ENCODE data around the gene ATP8A1.
"Not testable (repeated sequence)": the region's sequence is repeated elsewhere in the genome, so short reads cannot be mapped to it uniquely, and the experiment has no call there.

ATP8A1 gene

GRCh38 chr4:42483426-42484379 lies 173.2 kb downstream of the ATP8A1 start:
- Mint-ChIP-seq H3K36me3 (peaks cover 19 to 29% of the 10 kb centered on the region in 2 donors), H3K4me3 (no peak overlapping the region)
- ATAC-seq (replicated peaks): no peak

DNA sequence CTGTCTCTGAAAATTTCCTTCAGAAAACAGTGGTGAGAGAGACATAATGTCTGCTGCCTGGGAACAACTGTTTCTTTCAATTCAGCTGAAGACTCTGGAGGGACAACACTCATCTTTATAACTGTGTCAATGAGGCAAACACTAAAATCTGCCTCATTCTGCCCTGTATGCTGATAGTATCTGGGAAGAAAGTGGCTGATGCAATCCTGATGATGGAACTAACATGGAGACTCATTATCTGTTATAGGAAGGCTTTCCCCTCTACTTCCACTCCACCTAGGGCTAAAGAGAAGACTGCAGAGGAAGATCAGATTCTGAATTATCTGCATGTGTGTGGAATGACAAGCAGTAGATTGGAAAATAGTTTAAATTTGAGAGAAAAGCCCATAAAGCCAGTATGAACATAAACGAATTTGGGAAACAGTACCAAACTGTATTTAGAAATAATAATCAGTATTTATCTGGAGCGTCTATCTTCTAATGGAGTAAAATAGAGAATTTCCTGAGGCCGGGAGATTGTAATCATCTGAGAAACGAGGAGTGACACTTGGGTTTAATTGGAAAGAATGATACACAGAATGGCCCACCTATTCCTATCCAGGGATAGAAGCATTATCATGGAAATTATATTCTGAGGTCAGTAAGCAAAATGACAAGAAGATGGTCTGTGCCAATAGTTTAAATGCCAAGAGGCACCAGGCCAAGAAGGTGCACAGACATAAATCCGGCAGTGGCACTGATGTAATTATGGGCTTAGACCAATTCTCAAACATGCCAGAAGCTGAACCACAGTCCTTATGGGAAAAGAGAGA lies 174.2 kb downstream of the ATP8A1 start:
- Mint-ChIP-seq H3K9me3 (no peaks in the 10 kb centered on the region), H3K4me3 (no peak overlapping the region), H3K4me1 (peaks cover 5 to 7% of the 10 kb centered on the region in 2 donors), H3K36me3 (peaks cover 26 to 31% of the 10 kb centered on the region in 2 donors), H3K27ac (no peak overlapping the region), H3K27me3 (no peaks in the 10 kb centered on the region)
- no peak for DNase-seq
- ATAC-seq (replicated peaks): no peak

More at GRCh38 chr4:42483426-42484379, 173.2 kb downstream of the ATP8A1 start:
- Mint-ChIP-seq H3K9me3 (no peaks in the 10 kb centered on the region), H3K27ac (no peak overlapping the region), H3K27me3 (no peaks in the 10 kb centered on the region), H3K4me1 (peaks cover 5 to 7% of the 10 kb centered on the region in 2 donors)
- DNase-seq: no peak

DNA sequence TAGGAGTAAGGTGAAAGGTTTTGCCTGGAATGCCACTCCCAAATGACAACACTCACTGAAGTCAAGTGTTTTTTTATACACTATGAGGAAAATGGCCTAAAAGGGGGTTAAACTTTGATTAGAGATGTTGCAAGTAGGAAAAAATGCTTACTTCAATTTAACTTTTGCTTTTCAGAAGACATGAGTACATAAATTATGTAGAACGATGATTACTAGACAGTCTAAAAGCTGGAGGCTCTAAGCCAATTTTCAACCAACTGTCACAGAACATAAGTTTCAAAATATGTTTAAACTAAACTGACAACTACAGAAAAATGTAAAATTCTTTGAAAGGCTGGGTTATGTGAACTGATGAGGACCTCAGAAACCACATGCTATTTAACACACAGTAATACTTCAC lies 176.2 kb downstream of the ATP8A1 start:
- H3K36me3 Mint-ChIP-seq: peaks cover 27 to 37% of the 10 kb centered on the region in 2 donors
- H3K27me3 Mint-ChIP-seq: no peaks in the 10 kb centered on the region
- no peak overlapping the region for H3K4me3 Mint-ChIP-seq
- H3K27ac Mint-ChIP-seq: no peak overlapping the region
- peaks cover 5 to 7% of the 10 kb centered on the region in 2 donors for H3K4me1 Mint-ChIP-seq
- no peaks in the 10 kb centered on the region for H3K9me3 Mint-ChIP-seq
- ATAC-seq (replicated peaks): no peak
- no peak for DNase-seq

DNA sequence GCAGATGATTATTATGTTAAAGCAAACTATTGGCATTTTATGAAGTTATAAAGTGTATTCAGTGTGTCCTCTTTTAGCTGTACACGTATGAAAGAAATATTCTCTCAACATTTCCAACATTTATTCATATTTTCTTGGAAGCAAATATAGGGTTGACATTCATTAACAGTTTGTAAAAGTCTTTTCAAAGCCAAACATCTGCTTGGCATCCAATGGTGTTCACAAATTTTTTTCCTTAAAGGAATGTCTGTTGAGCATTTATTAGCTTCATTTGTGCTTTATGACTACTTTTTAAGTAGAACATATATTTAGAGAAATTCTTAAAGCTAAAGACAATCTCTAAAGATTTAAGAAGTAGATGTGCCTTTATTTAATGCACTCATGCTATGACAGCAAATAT lies 176.6 kb downstream of the ATP8A1 start:
- no peaks in the 10 kb centered on the region for H3K9me3 Mint-ChIP-seq
- H3K36me3 Mint-ChIP-seq: peaks cover 29 to 37% of the 10 kb centered on the region in 2 donors
- no peak overlapping the region for H3K27ac Mint-ChIP-seq
- DNase-seq (no peak), ATAC-seq (replicated peaks) (no peak)
- H3K4me1 Mint-ChIP-seq: peaks cover 5 to 7% of the 10 kb centered on the region in 2 donors
- no peaks in the 10 kb centered on the region for H3K27me3 Mint-ChIP-seq
- H3K4me3 Mint-ChIP-seq: no peak overlapping the region

- DNase-seq: no peak
- no peaks in the 10 kb centered on the region for H3K27me3 Mint-ChIP-seq
- H3K27ac Mint-ChIP-seq: no peak overlapping the region
- H3K36me3 Mint-ChIP-seq: peaks cover 29 to 36% of the 10 kb centered on the region in 2 donors
- peaks cover 5 to 10% of the 10 kb centered on the region in 2 donors for H3K4me1 Mint-ChIP-seq
- no peaks in the 10 kb centered on the region for H3K9me3 Mint-ChIP-seq
- no peak for ATAC-seq (replicated peaks)
- no peak overlapping the region for H3K4me3 Mint-ChIP-seq
Measured at GRCh38 chr4:42478946-42479345, 178.0 kb downstream of the ATP8A1 start.

GRCh38 chr4:42478509-42478908 lies 178.4 kb downstream of the ATP8A1 start:
- Mint-ChIP-seq H3K27me3 (no peaks in the 10 kb centered on the region), H3K36me3 (peaks cover 26 to 36% of the 10 kb centered on the region in 2 donors), H3K4me3 (no peak overlapping the region), H3K9me3 (no peaks in the 10 kb centered on the region), H3K4me1 (peaks cover 5 to 12% of the 10 kb centered on the region in 2 donors), H3K27ac (no peak overlapping the region)
- ATAC-seq (replicated peaks) (peak; percentile 39 to 42), DNase-seq (no peak)

- H3K27me3 Mint-ChIP-seq: no peaks in the 10 kb centered on the region
- no peak for ATAC-seq (replicated peaks)
- no peak for DNase-seq
- no peaks in the 10 kb centered on the region for H3K9me3 Mint-ChIP-seq
- no peak overlapping the region for H3K27ac Mint-ChIP-seq
- H3K4me3 Mint-ChIP-seq: no peak overlapping the region
- H3K4me1 Mint-ChIP-seq: peaks cover 5 to 12% of the 10 kb centered on the region in 2 donors
- peaks cover 23 to 32% of the 10 kb centered on the region in 2 donors for H3K36me3 Mint-ChIP-seq
Measured at GRCh38 chr4:42474406-42474805, 182.5 kb downstream of the ATP8A1 start.

- Mint-ChIP-seq H3K27me3 (no peaks in the 10 kb centered on the region), H3K4me1 (peaks cover 0 to 6% of the 10 kb centered on the region in 2 donors), H3K4me3 (no peak overlapping the region), H3K36me3 (peaks cover 19 to 28% of the 10 kb centered on the region in 2 donors), H3K27ac (no peak overlapping the region), H3K9me3 (no peaks in the 10 kb centered on the region)
- ATAC-seq (replicated peaks): no peak
- DNase-seq: no peak
Measured at GRCh38 chr4:42473071-42473684, 183.7 kb downstream of the ATP8A1 start.

GRCh38 chr4:42471896-42472295 lies 185.0 kb downstream of the ATP8A1 start:
- Mint-ChIP-seq H3K36me3 (peaks cover 21 to 35% of the 10 kb centered on the region in 2 donors), H3K9me3 (no peaks in the 10 kb centered on the region), H3K27me3 (no peaks in the 10 kb centered on the region), H3K27ac (no peak overlapping the region), H3K4me1 (peaks cover 0 to 5% of the 10 kb centered on the region in 2 donors), H3K4me3 (no peak overlapping the region)
- DNase-seq (no peak), ATAC-seq (replicated peaks) (no peak)

- no peak overlapping the region for H3K4me3 Mint-ChIP-seq
- peaks cover 19 to 35% of the 10 kb centered on the region in 2 donors for H3K36me3 Mint-ChIP-seq
- H3K4me1 Mint-ChIP-seq: peaks cover 0 to 5% of the 10 kb centered on the region in 2 donors
- H3K27me3 Mint-ChIP-seq: no peaks in the 10 kb centered on the region
- no peak overlapping the region for H3K27ac Mint-ChIP-seq
- DNase-seq (no peak), ATAC-seq (replicated peaks) (no peak)
- H3K9me3 Mint-ChIP-seq: no peaks in the 10 kb centered on the region
Measured at GRCh38 chr4:42470023-42470422, 186.9 kb downstream of the ATP8A1 start.

GRCh38 chr4:42467777-42468176 lies 189.1 kb downstream of the ATP8A1 start:
- not testable (repeated sequence) for DNase-seq; H3K4me3 Mint-ChIP-seq; H3K27ac Mint-ChIP-seq; ATAC-seq (replicated peaks); H3K4me1 Mint-ChIP-seq; H3K27me3 Mint-ChIP-seq; H3K9me3 Mint-ChIP-seq
- peaks cover 24 to 40% of the 10 kb centered on the region in 2 donors for H3K36me3 Mint-ChIP-seq

- H3K9me3 Mint-ChIP-seq: peaks cover 15 to 17% of the 10 kb centered on the region in 2 donors
- H3K27me3 Mint-ChIP-seq: no peaks in the 10 kb centered on the region
- H3K4me1 Mint-ChIP-seq: peaks cover 2 to 6% of the 10 kb centered on the region in 2 donors
- no peak for ATAC-seq (replicated peaks)
- H3K4me3 Mint-ChIP-seq: no peak overlapping the region
- H3K36me3 Mint-ChIP-seq: peaks cover 37 to 46% of the 10 kb centered on the region in 2 donors
- no peak for DNase-seq
- H3K27ac Mint-ChIP-seq: no peak overlapping the region
Measured at GRCh38 chr4:42466273-42466844, 190.5 kb downstream of the ATP8A1 start.

GRCh38 chr4:42464550-42465094 lies 192.3 kb downstream of the ATP8A1 start:
- peaks cover 2 to 9% of the 10 kb centered on the region in 2 donors for H3K4me1 Mint-ChIP-seq
- H3K27ac Mint-ChIP-seq: no peak overlapping the region
- peaks cover 42 to 60% of the 10 kb centered on the region in 2 donors for H3K36me3 Mint-ChIP-seq
- ATAC-seq (replicated peaks) (no peak), DNase-seq (no peak)
- no peak overlapping the region for H3K4me3 Mint-ChIP-seq
- H3K27me3 Mint-ChIP-seq: no peaks in the 10 kb centered on the region
- peaks cover 15 to 18% of the 10 kb centered on the region in 2 donors for H3K9me3 Mint-ChIP-seq
